CD8-positive, alpha-beta memory T cell (primary cell): ENCODE results near the gene MEIS2. TPM values are rescaled to one million over a fixed set of nuclear protein-coding genes. Genes with fewer than 3 reads are reported as not detected.

Experiments used
- CTCF ChIA-PET: fragments of 350-600 bp; sonication (Branson Sonifier 250); formaldehyde crosslinking; loops from one replicate; lab custom pipeline; 2021; ENCODE audit warnings: antibody characterized with exemption; lab: Charles Lee
- POLR2A ChIA-PET: fragments of 350-600 bp; sonication (Branson Sonifier 250); formaldehyde crosslinking; loops from one replicate; lab custom pipeline; 2021; ENCODE audit warnings: antibody characterized with exemption; lab: Charles Lee
- DNase-seq, 5 donors: peaks; one replicate each; pipeline versions ENCODE4 v3.0.0 to v3.0.0-alpha.2; 2020 to 2022; ENCODE audit warnings: mixed read lengths in 1 of 5
- H3K27ac ChIP-seq: one replicate; pipeline ENCODE4 v1.7.0; 2013; ENCODE audit warnings: low read depth, mild to moderate bottlenecking, low read length, moderate library complexity
- H3K27me3 ChIP-seq: 2 replicates; pipeline ENCODE4 v1.7.0; 2013; ENCODE audit warnings: low read length, mild to moderate bottlenecking; ENCODE audit not compliant: insufficient read depth, poor library complexity, severe bottlenecking
- H3K36me3 ChIP-seq: 2 replicates; pipeline ENCODE4 v1.7.0; 2013; ENCODE audit warnings: mild to moderate bottlenecking, low read length, moderate library complexity; ENCODE audit not compliant: insufficient read depth
- H3K4me1 ChIP-seq: 2 replicates; pipeline ENCODE4 v1.7.0; 2013; ENCODE audit warnings: mild to moderate bottlenecking, low read length, moderate library complexity; ENCODE audit not compliant: insufficient read depth
- H3K4me3 ChIP-seq: 2 replicates; pipeline ENCODE4 v1.7.0; 2013; ENCODE audit warnings: mild to moderate bottlenecking, low read length
- H3K9me3 ChIP-seq: 2 replicates; pipeline ENCODE4 v1.7.0; 2013; ENCODE audit warnings: mild to moderate bottlenecking, low read length
- H3K27ac Mint-ChIP-seq, 8 donors: one replicate each; pipeline ENCODE4 v1.8.0; 2020 to 2021; ENCODE audit warnings: mixed read lengths in 8 of 8, mild to moderate bottlenecking in 6 of 8, inconsistent platforms in 3 of 8, moderate library complexity in 3 of 8
- H3K27me3 Mint-ChIP-seq, 2 donors: one replicate each; pipeline ENCODE4 v1.8.0; 2020 to 2021; ENCODE audit warnings: mixed read lengths in 2 of 2, mild to moderate bottlenecking in 1 of 2, moderate library complexity in 1 of 2
- H3K36me3 Mint-ChIP-seq, 3 donors: one replicate each; pipeline ENCODE4 v1.8.0; 2020 to 2021; ENCODE audit warnings: mixed read lengths in 3 of 3, inconsistent platforms in 1 of 3, mild to moderate bottlenecking in 1 of 3
- H3K4me1 Mint-ChIP-seq, 3 donors: one replicate each; pipeline ENCODE4 v1.8.0; 2020 to 2021; ENCODE audit warnings: mixed read lengths in 3 of 3, inconsistent platforms in 1 of 3, mild to moderate bottlenecking in 1 of 3
- H3K4me3 Mint-ChIP-seq, 7 donors: one replicate each; pipeline ENCODE4 v1.8.0; 2020 to 2021; ENCODE audit warnings: mixed read lengths in 7 of 7, mild to moderate bottlenecking in 6 of 7, moderate library complexity in 4 of 7, inconsistent platforms in 2 of 7
- H3K9me3 Mint-ChIP-seq, 5 donors: one replicate each; pipeline ENCODE4 v1.8.0; 2020 to 2022; ENCODE audit warnings: mixed read lengths in 5 of 5, mild to moderate bottlenecking in 3 of 5, moderate library complexity in 2 of 5, inconsistent platforms in 1 of 5
- polyA plus RNA-seq: library from polyadenylated mRNA; unstranded; fragments of 300-500 nt; fragmentation: Illumina TruSeq; gene quantifications from one replicate; pipeline ENCODE4 v1.2.3, GENCODE V29; 2021
- total RNA-seq, 2 experiments: library from RNA; stranded (reverse); gene quantifications; one replicate each; pipeline ENCODE4 v1.2.3, GENCODE V29; 2021

The MEIS2 gene
- total and polyA plus RNA-seq, 3 experiments from 2014 or later: not detected

GRCh38 chr15:36961956-36962355, 138.4 kb downstream of the MEIS2 start:
- Histone ChIP-seq H3K4me3 (no peak overlapping the region), H3K27me3 (no peaks in the 10 kb centered on the region), H3K27ac (no peak overlapping the region), H3K9me3 (no peaks in the 10 kb centered on the region), H3K36me3 (no peaks in the 10 kb centered on the region), H3K4me1 (no peaks in the 10 kb centered on the region)
- no peak for DNase-seq
- Mint-ChIP-seq H3K27ac (no peak overlapping the region), H3K4me3 (no peak overlapping the region), H3K9me3 (peaks cover 0 to 2% (median 0%) of the 10 kb centered on the region in 5 donors), H3K27me3 (no peaks in the 10 kb centered on the region), H3K4me1 (peaks cover 0 to 3% (median 0%) of the 10 kb centered on the region in 3 donors), H3K36me3 (no peaks in the 10 kb centered on the region)
- CTCF ChIA-PET: no interaction called here
- POLR2A ChIA-PET: no interaction called here

- no peaks in the 10 kb centered on the region for H3K36me3 Mint-ChIP-seq
- peaks cover 0 to 2% (median 0%) of the 10 kb centered on the region in 5 donors for H3K9me3 Mint-ChIP-seq
- H3K4me1 Mint-ChIP-seq: peaks cover 0 to 3% (median 0%) of the 10 kb centered on the region in 3 donors
- Histone ChIP-seq H3K27ac (no peak overlapping the region), H3K4me1 (no peaks in the 10 kb centered on the region), H3K4me3 (no peak overlapping the region), H3K36me3 (no peaks in the 10 kb centered on the region), H3K9me3 (no peaks in the 10 kb centered on the region), H3K27me3 (no peaks in the 10 kb centered on the region)
- DNase-seq: no peak
- POLR2A ChIA-PET: no interaction called here
- no peak overlapping the region for H3K4me3 Mint-ChIP-seq
- peaks cover 0 to 3% of the 10 kb centered on the region in 2 donors for H3K27me3 Mint-ChIP-seq
- CTCF ChIA-PET: no interaction called here
- no peak overlapping the region for H3K27ac Mint-ChIP-seq
Measured at GRCh38 chr15:36960947-36961227, 139.5 kb downstream of the MEIS2 start.

- Histone ChIP-seq H3K36me3 (no peaks in the 10 kb centered on the region), H3K27me3 (no peaks in the 10 kb centered on the region), H3K4me1 (no peaks in the 10 kb centered on the region), H3K9me3 (no peaks in the 10 kb centered on the region), H3K27ac (no peak overlapping the region), H3K4me3 (no peak overlapping the region)
- Mint-ChIP-seq H3K4me3 (no peak overlapping the region), H3K27me3 (peaks cover 0 to 3% of the 10 kb centered on the region in 2 donors), H3K36me3 (no peaks in the 10 kb centered on the region), H3K4me1 (peaks cover 0 to 3% (median 0%) of the 10 kb centered on the region in 3 donors), H3K27ac (no peak overlapping the region), H3K9me3 (peaks cover 0 to 2% (median 0%) of the 10 kb centered on the region in 5 donors)
- no peak for DNase-seq
- POLR2A ChIA-PET: no interaction called here
- CTCF ChIA-PET: no interaction called here
Measured at GRCh38 chr15:36960179-36960946, 140.0 kb downstream of the MEIS2 start.

GRCh38 chr15:36959746-36960145, 140.6 kb downstream of the MEIS2 start:
- DNase-seq: no peak
- H3K27me3 Mint-ChIP-seq: peaks cover 0 to 4% of the 10 kb centered on the region in 2 donors
- H3K4me3 ChIP-seq: no peak overlapping the region
- H3K27ac Mint-ChIP-seq: no peak overlapping the region
- H3K27ac ChIP-seq: no peak overlapping the region
- H3K4me1 Mint-ChIP-seq: peaks cover 0 to 3% (median 0%) of the 10 kb centered on the region in 3 donors
- H3K9me3 ChIP-seq: no peaks in the 10 kb centered on the region
- no peaks in the 10 kb centered on the region for H3K4me1 ChIP-seq
- ChIA-PET POLR2A (no interaction called here), CTCF (no interaction called here)
- H3K4me3 Mint-ChIP-seq: no peak overlapping the region
- H3K27me3 ChIP-seq: no peaks in the 10 kb centered on the region
- no peaks in the 10 kb centered on the region for H3K36me3 ChIP-seq
- H3K36me3 Mint-ChIP-seq: no peaks in the 10 kb centered on the region
- peaks cover 0 to 2% (median 0%) of the 10 kb centered on the region in 5 donors for H3K9me3 Mint-ChIP-seq

GRCh38 chr15:36958606-36959005, 141.7 kb downstream of the MEIS2 start:
- no peak overlapping the region for H3K4me3 ChIP-seq
- H3K27ac Mint-ChIP-seq: no peak overlapping the region
- no peaks in the 10 kb centered on the region for H3K27me3 ChIP-seq
- H3K27me3 Mint-ChIP-seq: peaks cover 0 to 6% of the 10 kb centered on the region in 2 donors
- POLR2A ChIA-PET: no interaction called here
- H3K9me3 Mint-ChIP-seq: peaks cover 0 to 2% (median 0%) of the 10 kb centered on the region in 5 donors
- no peaks in the 10 kb centered on the region for H3K36me3 ChIP-seq
- no peaks in the 10 kb centered on the region for H3K36me3 Mint-ChIP-seq
- H3K9me3 ChIP-seq: no peaks in the 10 kb centered on the region
- H3K4me3 Mint-ChIP-seq: no peak overlapping the region
- no peaks in the 10 kb centered on the region for H3K4me1 ChIP-seq
- no peak for DNase-seq
- H3K27ac ChIP-seq: no peak overlapping the region
- peaks cover 0 to 3% (median 0%) of the 10 kb centered on the region in 3 donors for H3K4me1 Mint-ChIP-seq
- CTCF ChIA-PET: no interaction called here

GRCh38 chr15:36954486-36954885, 145.9 kb downstream of the MEIS2 start:
- peaks cover 0 to 2% (median 0%) of the 10 kb centered on the region in 5 donors for H3K9me3 Mint-ChIP-seq
- CTCF ChIA-PET: no interaction called here
- POLR2A ChIA-PET: no interaction called here
- Histone ChIP-seq H3K36me3 (no peaks in the 10 kb centered on the region), H3K4me1 (no peaks in the 10 kb centered on the region), H3K27me3 (no peaks in the 10 kb centered on the region), H3K4me3 (no peak overlapping the region), H3K27ac (no peak overlapping the region), H3K9me3 (no peaks in the 10 kb centered on the region)
- H3K27ac Mint-ChIP-seq: no peak overlapping the region
- no peak overlapping the region for H3K4me3 Mint-ChIP-seq
- DNase-seq: no peak
- H3K36me3 Mint-ChIP-seq: no peaks in the 10 kb centered on the region
- no peaks in the 10 kb centered on the region for H3K4me1 Mint-ChIP-seq
- H3K27me3 Mint-ChIP-seq: peaks cover 3 to 6% of the 10 kb centered on the region in 2 donors

GRCh38 chr15:36953346-36953745, 147.0 kb downstream of the MEIS2 start:
- no peaks in the 10 kb centered on the region for H3K9me3 ChIP-seq
- no peaks in the 10 kb centered on the region for H3K36me3 Mint-ChIP-seq
- H3K4me3 ChIP-seq: no peak overlapping the region
- H3K27me3 ChIP-seq: no peaks in the 10 kb centered on the region
- no peaks in the 10 kb centered on the region for H3K4me1 ChIP-seq
- ChIA-PET POLR2A (interaction anchor here (0.6 kb wide), 1 partner anchor 18 kb away, joined by 4 read pairs; no protein-coding TSS in a partner anchor), CTCF (no interaction called here)
- H3K36me3 ChIP-seq: no peaks in the 10 kb centered on the region
- no peak overlapping the region for H3K27ac ChIP-seq
- H3K4me1 Mint-ChIP-seq: no peaks in the 10 kb centered on the region
- peaks cover 3 to 9% of the 10 kb centered on the region in 2 donors for H3K27me3 Mint-ChIP-seq
- H3K27ac Mint-ChIP-seq: no peak overlapping the region
- H3K9me3 Mint-ChIP-seq: peaks cover 0 to 2% (median 0%) of the 10 kb centered on the region in 5 donors
- no peak overlapping the region for H3K4me3 Mint-ChIP-seq
- no peak for DNase-seq

GRCh38 chr15:36951731-36952247, 148.6 kb downstream of the MEIS2 start:
- Histone ChIP-seq H3K27ac (no peak overlapping the region), H3K36me3 (no peaks in the 10 kb centered on the region), H3K27me3 (no peaks in the 10 kb centered on the region), H3K9me3 (no peaks in the 10 kb centered on the region), H3K4me3 (no peak overlapping the region), H3K4me1 (no peaks in the 10 kb centered on the region)
- H3K36me3 Mint-ChIP-seq: no peaks in the 10 kb centered on the region
- no peaks in the 10 kb centered on the region for H3K4me1 Mint-ChIP-seq
- ChIA-PET POLR2A (no interaction called here), CTCF (no interaction called here)
- peaks cover 0 to 2% (median 0%) of the 10 kb centered on the region in 5 donors for H3K9me3 Mint-ChIP-seq
- peaks cover 3 to 13% of the 10 kb centered on the region in 2 donors for H3K27me3 Mint-ChIP-seq
- H3K27ac Mint-ChIP-seq: no peak overlapping the region
- no peak for DNase-seq
- H3K4me3 Mint-ChIP-seq: no peak overlapping the region
